Measurements from ENCODE around the gene THBS2.

The THBS2 gene

DNA sequence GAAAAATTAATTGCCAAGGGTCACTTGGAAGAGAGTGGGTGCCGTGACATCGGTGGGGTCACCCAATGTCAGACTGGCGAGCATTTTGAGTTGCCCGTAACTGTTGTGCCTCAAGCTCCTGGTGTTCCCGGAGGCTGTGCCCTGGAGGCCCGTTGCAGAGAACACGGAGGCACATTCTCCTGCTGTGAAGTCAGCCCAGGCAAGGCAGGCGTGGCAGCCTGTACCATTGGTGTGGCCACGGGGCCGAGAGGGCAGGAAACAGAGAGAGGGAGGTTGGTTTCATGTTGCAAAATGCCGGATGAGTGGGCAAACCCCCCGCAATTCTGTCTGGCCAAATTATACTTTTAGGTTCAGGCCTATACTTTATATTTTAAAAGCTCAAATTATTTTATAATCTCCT lies 81.2 kb downstream of the THBS2 start:
- H3K4me3 ChIP-seq (ENCODE audit: low read length), result no peak overlapping the region
- TF ChIP-seq ZNF274 (IDR thresholded peaks at IDR 0.05; ENCODE audit: low read depth, low read length), result no peak

DNA sequence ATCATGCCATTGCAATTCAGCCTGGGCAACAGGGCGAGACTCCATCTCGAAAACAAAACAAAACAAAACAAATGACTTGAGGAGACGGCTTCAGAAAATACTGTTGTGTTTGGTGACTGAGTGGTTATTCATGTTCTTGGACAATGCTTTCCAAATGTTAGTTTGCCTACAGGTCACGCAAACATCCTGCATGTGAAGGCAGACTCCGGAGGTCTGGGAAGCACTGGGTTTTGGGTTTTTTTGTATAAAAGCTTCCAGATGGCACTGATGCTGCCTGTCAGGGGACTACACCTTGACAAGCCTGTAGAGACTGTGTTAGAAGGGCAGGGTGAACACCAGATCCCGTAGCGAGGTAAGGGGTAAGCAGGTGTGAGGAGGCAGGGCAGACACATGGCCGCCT lies 81.7 kb downstream of the THBS2 start:
- H3K4me3 ChIP-seq (ENCODE audit: low read length), result no peak overlapping the region
- no peak for TF ChIP-seq ZNF274 (IDR thresholded peaks at IDR 0.05; ENCODE audit: low read depth, low read length)

DNA sequence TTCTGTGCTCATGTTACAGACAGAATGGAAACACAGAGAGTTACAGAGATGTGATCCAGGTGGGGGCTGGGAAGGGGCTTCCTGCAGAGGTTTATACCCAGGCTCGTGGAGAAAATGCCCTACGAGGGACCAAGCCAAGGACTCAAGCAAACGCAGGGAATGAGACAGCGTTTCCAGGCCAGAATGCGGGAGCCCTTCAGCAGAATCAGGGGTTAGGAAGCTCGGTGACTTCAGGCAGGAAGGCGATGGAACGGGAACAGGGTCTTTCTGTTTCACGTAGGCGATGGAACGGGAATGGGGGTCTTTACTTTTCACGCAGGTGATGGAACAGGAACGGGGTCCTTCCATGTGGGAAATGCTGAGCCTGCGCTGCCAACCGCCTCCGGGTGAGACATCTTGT lies 82.6 kb downstream of the THBS2 start:
- TF ChIP-seq ZNF274 (IDR thresholded peaks at IDR 0.05; ENCODE audit: low read depth, low read length), result no peak
- no peak overlapping the region for H3K4me3 ChIP-seq (ENCODE audit: low read length)

DNA sequence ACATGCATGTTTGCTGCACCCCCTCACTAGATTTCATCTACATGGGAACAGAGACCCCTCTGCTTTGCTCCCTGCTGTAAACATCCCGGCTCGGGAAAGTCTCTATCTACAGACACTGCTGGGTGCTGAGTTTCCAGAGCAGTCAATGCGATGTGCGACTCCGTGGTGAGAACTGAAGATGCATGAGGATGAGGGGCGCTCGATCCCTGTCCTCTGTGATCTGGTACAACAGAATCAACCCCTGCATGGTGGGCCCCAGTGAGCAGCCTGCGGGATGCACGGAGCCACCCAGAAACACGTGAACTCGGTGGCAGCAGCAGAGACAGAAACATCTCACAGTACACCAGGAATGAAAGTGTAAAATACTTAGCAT lies 83.1 kb downstream of the THBS2 start:
- H3K4me3 ChIP-seq (ENCODE audit: low read length), result no peak overlapping the region
- no peak for TF ChIP-seq ZNF274 (IDR thresholded peaks at IDR 0.05; ENCODE audit: low read depth, low read length)

DNA sequence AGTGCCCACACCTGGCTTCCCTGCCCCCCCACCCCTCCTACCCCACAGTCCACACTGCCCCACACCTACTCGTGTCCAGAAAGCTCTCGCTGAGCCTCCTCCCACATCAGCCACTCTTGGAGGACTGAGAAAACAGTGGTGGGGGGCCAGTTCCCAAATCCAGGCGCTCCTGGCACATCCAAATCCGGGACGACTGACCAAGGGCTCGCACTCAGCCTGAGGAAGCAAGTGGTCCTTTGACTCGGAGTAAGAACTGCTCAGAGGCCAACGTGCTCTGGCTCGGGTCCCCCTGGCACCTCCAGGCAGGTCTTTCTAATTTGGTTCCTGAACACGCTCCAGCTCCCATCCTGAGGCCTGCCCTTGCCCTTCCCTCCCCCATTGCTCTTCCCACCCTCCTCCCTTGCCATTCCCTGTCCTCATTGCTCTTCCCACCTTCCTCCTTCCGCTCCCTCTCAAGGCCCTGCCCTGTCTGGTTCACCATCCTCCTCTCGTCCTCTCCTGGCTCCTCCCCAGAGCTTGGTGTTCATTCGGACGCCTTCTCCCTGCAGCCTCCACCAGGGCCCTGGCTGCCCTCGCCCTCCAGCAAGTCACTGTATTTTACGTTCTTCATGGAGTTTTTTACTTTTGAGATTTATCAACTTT lies 83.6 kb downstream of the THBS2 start:
- no peak for TF ChIP-seq ZNF274 (IDR thresholded peaks at IDR 0.05; ENCODE audit: low read depth, low read length)

DNA sequence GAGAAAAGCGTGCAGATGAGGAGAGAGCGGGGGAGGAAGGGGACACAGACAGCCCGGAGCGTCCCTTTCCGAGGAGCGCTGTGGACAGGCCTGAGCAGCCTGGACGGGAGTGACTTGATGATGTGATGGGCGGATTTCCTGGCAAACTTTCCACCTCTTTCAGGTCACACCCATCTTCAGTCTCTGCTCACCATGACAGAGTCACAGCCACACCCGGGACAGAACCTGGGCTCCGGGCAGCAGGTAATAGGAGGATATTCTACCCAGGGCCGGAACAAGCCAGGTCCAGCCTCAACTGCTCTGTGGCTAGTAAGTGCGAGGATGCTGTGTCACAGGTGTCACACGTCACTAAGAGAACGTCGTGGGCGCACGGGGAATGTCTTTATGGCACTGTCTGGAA lies 84.3 kb downstream of the THBS2 start:
- H3K4me3 ChIP-seq (ENCODE audit: low read length), result no peak overlapping the region
- TF ChIP-seq ZNF274 (IDR thresholded peaks at IDR 0.05; ENCODE audit: low read depth, low read length), result no peak

More for the DNA sequence above, 83.6 kb downstream of the THBS2 start:
- no peak overlapping the region for H3K4me3 ChIP-seq (ENCODE audit: low read length)

DNA sequence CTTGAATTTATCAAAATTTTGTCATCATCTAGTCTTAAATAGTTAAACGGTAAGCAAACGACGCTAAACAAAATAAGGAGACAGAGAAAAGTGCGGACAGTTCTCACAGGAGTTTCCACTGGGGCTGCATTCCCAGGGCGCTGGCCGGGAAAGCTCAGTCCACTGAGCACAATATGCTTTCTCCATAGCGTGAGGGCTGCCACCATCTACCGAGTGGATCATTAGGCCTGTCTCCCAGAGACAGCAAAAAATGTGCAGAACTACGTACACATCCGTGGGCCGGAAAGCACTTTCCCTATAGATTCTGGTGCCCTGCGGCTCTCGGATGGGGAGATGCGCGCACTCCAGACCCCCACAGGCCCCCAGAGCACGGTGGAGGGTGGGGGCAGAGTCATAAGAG lies 84.9 kb downstream of the THBS2 start:
- no peak overlapping the region for H3K4me3 ChIP-seq (ENCODE audit: low read length)
- TF ChIP-seq ZNF274 (IDR thresholded peaks at IDR 0.05; ENCODE audit: low read depth, low read length), result no peak

DNA sequence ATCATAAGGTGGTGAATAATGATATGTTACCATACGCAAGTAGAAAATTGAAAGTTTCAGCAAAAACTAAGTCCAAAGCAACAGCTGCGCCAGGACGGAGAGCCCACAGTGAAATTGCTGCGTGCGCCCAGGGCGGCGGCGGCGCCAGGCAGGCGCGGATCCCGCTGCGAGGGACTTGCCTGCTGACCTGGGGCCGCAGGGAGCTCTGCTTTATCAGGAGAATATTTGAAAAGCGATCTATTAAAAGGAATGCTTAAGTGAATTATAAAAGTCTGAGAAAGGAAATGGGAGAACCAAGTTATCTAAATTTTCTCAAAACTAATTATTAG lies 85.4 kb downstream of the THBS2 start:
- H3K4me3 ChIP-seq (ENCODE audit: low read length), result no peak overlapping the region
- no peak for TF ChIP-seq ZNF274 (IDR thresholded peaks at IDR 0.05; ENCODE audit: low read depth, low read length)

DNA sequence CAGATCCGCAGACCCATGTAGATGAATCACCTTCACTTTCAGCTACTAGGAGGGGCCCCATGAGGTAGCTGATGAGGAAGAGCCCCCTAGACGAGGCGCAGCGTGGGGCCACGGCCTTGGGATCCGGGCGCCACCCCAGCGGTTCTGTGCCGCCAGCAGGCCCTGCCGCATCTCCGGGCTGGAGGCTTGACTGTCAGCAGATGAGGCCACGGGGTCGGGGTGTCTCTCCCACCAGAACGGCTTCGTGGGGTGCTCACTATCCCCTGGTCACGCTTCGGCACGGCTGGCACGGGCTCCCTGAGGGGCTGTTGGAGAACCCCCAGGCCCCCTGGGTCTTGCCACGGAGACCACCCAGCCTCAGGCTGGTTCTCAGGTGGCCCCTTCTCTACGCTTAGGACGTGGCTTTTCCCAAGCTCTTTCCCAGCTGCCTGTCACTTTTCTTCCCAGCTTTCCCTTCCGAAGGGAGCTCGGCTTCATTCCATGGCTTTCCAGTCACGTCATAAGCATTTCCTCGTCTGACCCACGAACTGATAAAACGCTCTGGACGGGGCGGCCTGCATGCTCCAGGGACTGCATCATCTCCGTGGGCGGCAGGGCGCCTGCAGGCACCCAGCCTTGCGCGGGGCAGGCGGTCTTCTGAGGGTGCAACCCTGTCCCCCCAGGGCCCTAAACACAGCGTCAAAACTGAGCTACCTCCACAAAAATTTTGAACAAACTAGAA lies 85.9 kb downstream of the THBS2 start:
- TF ChIP-seq ZNF274 (IDR thresholded peaks at IDR 0.05; ENCODE audit: low read depth, low read length), result no peak
- no peak overlapping the region for H3K4me3 ChIP-seq (ENCODE audit: low read length)

DNA sequence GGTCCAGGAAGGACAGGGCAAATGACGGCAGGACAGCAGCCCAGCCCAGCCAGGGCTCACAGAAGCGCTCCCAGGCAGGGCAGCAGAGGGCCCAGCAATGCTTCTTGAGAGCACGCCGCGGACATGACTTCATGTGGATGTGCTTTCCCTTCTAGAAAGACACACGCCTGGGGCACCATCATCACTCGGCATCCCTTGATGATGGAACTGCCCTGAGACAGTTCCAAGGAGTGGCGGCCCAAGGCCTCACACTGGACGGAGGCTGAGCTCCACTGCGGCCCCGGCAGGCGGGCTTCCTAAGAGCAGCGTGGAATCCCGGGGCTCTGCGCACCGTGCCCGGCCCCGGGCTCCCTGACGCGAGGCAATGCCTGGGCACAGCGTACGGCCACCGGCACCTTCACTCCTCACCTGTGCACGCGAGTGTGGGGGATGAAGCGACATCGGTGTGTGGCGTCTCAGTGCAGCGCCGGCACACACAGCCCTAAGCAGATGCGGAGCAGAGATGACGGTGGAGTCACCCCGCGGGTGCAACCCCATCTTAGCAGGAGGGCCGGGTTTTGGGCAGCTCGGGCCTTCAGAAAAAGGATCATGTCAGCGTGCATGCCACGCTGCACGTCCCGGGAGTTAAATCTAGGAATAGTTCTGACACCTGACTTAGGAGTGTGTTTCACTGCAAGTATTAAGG lies 86.6 kb downstream of the THBS2 start:
- TF ChIP-seq ZNF274 (IDR thresholded peaks at IDR 0.05; ENCODE audit: low read depth, low read length), result no peak
- no peak overlapping the region for H3K4me3 ChIP-seq (ENCODE audit: low read length)
